Testis (tissue), 2 donors: Measurements from ENCODE around the gene BSDC1.

ENCODE experiments used
- CTCF ChIP-seq, 3 experiments: fragments of 450-650 bp in 2 of 3; fragments of 200-600 bp in 1 of 3; sonication (generic) in 1 of 3; IDR thresholded peaks; one replicate each; pipeline ENCODE4 v1.5.1; 2016 to 2019; ENCODE audit warnings: antibody characterized with exemption in 3 of 3, mild to moderate bottlenecking in 2 of 3, moderate library complexity in 1 of 3
- POLR2A ChIP-seq: fragments of 450-650 bp; IDR thresholded peaks from one replicate; pipeline ENCODE4 v1.6.1; 2017; ENCODE audit warnings: antibody characterized with exemption, mild to moderate bottlenecking, moderate library complexity

- TF ChIP-seq CTCF (IDR thresholded peaks at IDR 0.05) (no peak), POLR2A (no peak)
Measured at GRCh38 chr1:32357614-32358013, 36.6 kb downstream of the BSDC1 start.
